HK-2 (cell line): Measurements from ENCODE around the gene FUT3.
"Not testable (repeated sequence)": the region's sequence is repeated elsewhere in the genome, so short reads cannot be mapped to it uniquely, and the experiment has no call there.

Experiments
- DNase-seq: peaks from one replicate; pipeline ENCODE4 v3.0.0-alpha.2; 2018; ENCODE audit not compliant: unreplicated experiment

Gene FUT3

GRCh38 chr19:5882421-5882968 lies 31.2 kb upstream of the FUT3 start:
- no peak for DNase-seq

- DNase-seq: no peak
Observed at GRCh38 chr19:5881543-5882299, 30.5 kb upstream of the FUT3 start.

- DNase-seq: peak; percentile 86
Observed at GRCh38 chr19:5880604-5881078, 29.4 kb upstream of the FUT3 start.

DNA sequence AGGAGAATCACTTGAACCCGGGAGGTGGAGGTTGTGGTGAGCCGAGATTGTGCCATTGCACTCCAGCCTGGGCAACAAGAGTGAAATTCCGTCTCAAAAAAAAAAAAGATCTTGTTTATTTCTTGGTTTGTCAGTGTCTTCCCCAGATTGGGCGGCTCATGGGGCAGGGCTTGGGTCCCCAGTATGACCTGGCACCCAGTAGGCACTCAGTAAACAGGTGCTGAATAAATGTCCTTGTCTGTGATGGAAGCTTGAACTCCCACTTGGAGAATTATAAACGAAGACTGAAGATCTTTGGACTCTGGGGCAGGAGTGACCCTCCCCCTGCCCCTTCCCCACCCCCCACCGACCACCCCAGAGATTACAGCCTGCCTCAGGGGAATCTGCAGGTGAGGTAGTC lies 28.9 kb upstream of the FUT3 start:
- DNase-seq: no peak

DNA sequence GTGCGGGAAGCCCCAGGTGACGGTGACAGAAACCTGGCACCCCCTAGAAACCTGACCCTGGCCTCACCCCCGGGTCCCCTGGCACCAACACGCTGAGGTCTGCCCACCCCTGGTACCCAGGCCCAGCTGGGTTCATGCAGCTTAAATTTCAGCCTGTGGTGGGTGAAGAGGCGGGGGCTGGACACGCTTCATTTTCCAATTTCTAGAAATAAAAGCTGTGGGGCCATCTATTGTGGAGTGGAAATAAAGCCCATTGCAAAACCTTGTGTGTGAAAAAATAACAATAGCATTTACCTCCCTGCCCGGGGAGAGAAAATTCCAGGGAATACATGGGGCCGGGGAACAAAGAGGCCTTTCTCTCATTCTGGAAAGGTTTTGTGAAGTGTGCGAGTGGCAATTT lies 26.6 kb upstream of the FUT3 start:
- no peak for DNase-seq

DNA sequence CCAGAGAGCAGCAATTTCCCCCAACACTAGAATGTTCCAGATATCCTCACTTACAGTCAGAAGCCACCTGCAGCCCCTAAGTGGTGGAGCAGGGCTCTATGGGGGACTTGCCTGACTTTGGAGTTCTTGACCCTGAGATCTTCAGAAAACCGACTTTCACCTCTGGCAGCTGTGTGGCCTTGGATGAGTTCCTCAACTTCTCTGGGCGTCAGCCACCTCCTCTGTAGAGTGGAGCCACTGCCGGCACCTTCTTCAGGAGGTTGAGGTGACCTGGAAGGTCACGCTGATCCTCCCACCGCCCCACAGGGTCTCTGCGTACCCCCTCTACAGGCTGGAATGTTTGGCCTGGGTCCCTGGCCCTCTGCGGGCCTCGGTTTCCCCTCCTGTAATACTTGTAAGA lies 26.2 kb upstream of the FUT3 start:
- no peak for DNase-seq

DNA sequence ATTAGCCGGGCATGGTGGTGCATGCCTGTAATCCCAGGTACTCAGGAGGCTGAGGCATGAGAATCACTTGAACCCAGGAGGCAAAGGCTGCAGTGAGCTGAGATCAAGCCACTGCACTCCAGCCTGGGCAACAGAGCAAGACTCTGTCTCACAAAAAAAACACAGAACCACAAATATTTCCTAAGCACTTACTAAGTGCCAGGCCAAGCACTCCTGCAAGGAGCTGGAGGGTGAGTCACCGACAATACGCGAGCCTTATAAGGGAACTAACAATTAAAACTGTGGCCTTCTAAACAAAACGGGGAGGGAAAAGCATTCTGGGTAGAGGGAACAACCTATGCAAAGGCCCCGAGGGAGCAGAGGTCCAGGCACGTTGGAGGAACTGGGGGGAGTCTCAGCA lies 23.2 kb upstream of the FUT3 start:
- not testable (repeated sequence) for DNase-seq

DNA sequence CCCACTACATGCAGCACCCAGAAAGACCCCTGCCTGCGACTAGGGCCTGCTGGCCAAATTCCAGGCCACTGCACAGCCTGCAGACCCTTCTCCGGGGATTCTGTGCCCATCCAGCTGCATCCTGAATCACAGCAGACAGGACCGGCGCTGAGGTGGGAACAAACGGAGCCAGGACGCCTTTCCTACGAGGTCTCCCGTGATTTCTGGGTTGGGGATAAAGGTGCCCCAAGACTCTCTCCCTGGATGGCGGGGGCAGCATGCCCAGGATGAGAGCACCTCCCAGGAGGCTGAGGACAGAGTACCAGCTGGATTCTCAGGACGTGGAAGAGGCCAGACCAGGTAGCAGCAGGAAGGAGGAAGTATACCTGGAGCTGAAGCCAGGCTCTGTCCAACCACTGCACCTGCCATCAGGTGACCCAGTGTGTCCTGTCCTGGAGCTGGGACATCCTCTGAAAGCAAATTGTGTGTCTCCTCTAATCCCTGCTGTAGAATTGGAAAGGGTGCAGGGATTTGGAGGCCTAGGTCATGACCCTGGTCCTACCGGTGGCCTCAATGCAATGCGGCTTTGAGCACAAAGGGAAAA lies 22.5 kb upstream of the FUT3 start:
- no peak for DNase-seq

DNA sequence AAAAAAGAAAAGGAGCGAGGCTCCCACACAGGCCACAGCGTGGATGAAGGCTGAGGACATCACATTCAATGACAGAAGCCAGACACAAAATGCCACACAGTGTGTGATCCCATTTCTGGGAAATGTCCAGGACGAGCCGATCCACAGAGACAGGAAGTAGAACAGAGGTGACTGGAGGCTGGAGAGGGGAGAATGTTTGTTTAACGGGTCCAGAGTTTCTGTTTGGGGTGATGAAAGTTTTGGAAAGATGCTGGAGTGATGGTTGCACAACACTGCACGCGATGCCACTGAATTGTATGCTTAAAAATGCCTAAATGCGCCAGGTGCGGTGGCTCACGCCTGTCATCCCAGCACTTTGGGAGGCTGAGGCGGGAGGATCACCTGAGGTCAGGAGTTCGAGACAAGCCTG lies 19.7 kb upstream of the FUT3 start:
- DNase-seq: no peak

DNA sequence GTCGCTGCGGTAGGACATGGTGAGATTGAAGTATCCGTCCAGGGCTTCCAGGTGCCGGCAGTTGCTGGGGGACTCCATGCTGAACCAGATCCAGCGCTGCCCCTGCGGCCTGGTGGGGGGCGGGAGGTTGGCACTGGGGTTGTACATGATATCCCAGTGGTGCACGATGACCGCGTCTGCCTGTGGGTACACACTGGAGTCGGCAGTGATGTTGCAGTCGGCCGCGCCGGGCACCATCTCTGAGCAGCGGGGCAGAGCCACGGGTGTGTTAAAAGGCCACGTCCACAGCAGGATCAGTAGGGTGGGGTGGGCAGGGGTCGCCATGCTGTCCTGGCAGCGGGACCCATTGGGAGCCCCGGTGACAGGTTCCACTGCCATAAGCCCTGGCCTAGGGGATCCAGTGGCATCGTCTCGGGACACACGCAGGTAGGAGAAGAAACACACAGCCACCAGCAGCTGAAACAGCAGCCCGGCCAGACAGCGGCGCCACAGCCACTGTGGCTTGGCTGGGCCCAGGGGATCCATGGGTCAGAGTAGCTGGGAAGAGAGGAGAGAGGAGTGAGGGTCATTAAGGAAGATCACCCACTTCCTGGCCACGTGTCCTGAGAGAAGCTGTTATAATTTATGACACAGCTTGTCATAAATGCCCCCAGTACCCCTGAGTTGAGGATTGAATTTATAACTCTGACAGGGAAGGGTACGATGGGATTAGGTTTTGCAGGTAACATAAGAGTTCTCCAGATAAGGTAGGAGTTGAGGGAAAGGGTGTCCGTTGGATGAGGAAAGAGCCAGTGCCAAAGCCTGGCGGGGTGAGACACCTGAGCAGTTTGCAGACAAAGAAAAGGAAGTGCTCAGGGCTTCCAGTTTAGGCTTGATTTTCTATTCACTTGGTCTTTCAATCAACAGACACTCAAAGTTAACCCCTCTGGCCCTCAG lies 16.2 kb upstream of the FUT3 start:
- no peak for DNase-seq

GRCh38 chr19:5865772-5866171 lies 14.5 kb upstream of the FUT3 start:
- DNase-seq: no peak

DNA sequence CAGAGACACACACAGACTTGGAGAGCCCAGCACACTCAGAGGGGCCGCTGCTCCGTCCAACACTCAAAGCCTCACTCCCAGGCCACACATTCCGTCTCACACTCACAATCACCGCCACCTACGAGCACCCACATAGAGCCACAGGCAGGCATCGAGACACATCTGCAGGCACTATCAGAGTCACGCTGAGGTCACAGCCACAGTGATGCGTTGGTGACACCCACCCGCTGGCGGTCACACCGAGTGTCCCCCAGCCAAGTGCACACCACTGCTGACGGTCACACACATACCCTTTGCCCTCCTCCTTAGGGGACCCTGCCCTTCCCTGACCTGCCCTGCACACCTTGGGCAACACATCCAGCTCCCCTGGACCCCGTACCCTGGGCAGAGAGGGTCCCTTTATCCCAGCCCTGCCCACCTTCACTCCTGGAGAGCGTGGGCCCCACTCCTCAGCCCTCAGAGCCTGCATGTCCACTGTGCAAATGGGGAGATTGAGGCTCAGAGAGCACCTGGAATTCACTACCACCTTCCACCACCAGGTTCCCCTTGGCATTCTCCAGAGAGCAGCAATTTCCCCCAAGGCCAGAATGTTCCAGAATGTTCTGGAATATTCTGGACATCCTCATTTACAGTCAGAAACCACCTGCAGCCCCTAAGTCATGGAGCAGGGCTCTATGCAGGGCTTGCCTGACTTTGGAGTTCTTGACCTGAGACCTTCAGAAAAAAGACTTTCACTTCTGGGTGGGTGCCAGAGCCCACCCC lies 13.7 kb upstream of the FUT3 start:
- DNase-seq: no peak

DNA sequence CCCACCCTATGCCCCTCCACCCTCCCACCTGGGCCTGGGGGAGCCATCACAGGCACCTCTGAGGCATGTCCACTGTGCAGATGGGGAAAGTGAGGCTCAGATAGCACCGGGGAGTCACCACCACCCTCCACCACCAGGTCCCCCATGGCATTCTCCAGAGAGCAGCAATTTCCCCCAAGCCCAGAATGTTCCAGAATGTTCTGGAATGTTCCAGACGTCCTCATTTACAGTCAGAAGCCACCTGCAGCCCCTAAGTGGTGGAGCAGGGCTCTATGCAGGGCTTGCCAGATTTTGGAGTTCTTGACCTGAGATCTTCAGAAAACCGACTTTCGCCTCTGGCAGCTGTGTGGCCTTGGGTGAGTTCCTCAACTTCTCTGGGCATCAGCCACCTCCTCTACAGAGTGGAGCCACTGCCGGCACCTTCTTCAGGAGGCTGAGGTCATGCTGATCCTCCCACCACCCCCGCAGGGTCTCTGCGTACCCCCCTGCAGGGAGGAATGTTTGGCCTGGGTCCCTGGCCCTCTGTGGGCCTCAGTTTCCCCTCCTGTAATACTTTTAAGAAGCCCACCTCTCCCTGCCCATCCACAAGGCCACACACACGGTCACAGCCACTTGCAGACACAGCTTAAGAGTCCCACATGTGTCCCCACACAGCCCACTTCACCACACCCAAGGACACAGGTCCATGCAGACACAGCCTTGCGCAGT lies 12.9 kb upstream of the FUT3 start:
- DNase-seq: no peak

- no peak for DNase-seq
Observed at GRCh38 chr19:5863030-5863665, 11.9 kb upstream of the FUT3 start.

DNA sequence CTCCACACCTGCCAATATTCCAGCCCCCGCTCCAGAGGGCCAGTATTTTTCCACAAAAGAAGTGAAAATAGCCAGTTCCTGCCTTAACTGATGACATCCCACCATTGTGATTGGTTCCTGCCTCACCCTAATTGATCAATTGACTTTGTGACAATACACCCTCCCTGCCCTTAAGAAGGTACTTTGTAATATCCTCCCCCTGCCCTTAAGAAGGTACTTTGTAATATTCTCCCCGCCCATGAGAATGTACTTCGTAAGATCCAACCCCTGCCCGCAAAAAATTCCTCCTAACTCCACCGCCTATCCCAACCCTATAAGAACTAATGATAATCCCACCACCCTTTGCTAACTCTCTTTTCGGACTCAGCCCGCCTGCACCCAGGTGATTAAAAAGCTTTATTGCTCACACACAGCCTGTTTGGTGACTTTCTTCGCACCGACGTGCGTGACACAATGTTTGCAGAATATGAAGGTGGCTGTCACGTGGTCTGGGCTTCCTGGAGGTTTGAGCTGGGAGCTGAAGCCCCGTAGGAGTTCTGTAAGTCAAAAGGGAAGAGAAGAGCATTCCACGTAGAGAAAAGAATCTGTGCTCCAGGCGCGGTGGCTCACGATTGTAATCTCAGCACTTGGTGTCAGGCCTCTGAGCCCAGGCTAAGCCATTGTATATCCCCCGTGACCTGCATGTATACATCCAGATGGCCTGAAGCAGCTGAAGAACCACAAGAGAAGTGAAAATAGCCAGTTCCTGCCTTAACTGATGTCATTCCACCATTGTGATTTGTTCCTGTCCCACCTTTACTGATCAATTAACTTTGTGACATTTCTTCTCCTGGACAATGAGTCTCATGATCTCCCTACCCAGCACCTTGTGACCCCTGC lies 6.2 kb upstream of the FUT3 start:
- no peak for DNase-seq

- not testable (repeated sequence) for DNase-seq
Observed at GRCh38 chr19:5855151-5855550, 3.9 kb upstream of the FUT3 start.

GRCh38 chr19:5854121-5854520 lies 2.9 kb upstream of the FUT3 start:
- not testable (repeated sequence) for DNase-seq

GRCh38 chr19:5850743-5851293 lies 431 bp downstream of the FUT3 start:
- DNase-seq: no peak

DNA sequence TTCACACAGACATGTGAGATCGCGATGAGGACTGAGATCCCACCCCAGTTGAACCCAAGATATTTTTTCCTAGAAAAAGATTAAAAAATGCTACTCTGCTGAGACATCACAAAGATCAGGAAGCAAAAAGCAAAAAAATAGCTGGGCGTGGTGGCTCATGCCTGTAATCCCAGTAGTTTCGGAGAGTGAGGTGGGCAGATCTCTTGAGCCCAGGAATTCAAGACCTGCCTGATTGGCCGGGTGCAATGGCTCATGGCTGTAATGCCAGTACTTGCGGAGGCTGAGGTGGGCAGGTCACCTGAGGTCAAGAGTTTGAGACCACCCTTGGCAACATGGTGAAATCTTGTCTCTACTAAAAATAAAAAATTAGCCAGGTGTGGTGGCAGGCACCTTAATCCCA lies 1.1 kb downstream of the FUT3 start:
- no peak for DNase-seq
